Measurements from ENCODE around the gene WAC. TPM values are rescaled to one million over a fixed set of nuclear protein-coding genes. Genes with fewer than 3 reads are reported as not detected.

The WAC gene
- total RNA-seq, 1 donor from 2014 or later, result 125 TPM

- H3K9me3 Mint-ChIP-seq, result no peaks in the 10 kb centered on the region
- H3K27me3 Mint-ChIP-seq, result no peaks in the 10 kb centered on the region
- H3K36me3 Mint-ChIP-seq (ENCODE audit: low read depth), result peaks cover 36% of the 10 kb centered on the region
- no peak for DNase-seq
- no peak overlapping the region for H3K27ac Mint-ChIP-seq
- no peak overlapping the region for H3K4me3 Mint-ChIP-seq
- peaks cover 5% of the 10 kb centered on the region for H3K4me1 Mint-ChIP-seq
- intact Hi-C loops (cut with micrococcal nuclease), result loop anchor here (10.0 kb wide), 1 partner anchor 185 kb away; no protein-coding TSS in a partner anchor
Measured at GRCh38 chr10:28620251-28620650, 87.3 kb downstream of the WAC start.

DNA sequence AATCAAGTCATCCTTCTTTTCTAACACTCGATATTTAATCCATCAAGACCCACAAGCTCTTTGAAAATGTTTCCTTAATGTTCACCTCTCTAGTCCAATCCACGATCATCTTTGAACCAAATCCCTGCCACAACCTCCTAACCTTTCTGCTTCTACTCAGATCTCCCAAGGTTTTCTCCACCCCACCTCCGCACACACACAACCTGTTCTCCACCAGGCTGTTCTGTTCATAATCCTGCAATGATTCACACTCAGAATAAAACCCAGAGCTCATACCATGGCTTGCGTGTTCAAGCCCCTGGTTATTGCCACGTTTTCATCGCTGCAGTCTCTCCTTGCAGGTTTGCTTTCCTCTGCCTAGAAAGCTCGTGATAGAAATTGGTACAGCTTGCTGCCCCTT is 90.6 kb downstream of the WAC start:
- Mint-ChIP-seq H3K9me3 (no peaks in the 10 kb centered on the region), H3K36me3 (ENCODE audit: low read depth) (peaks cover 20% of the 10 kb centered on the region), H3K27me3 (peaks cover 11% of the 10 kb centered on the region), H3K4me1 (peaks cover 4% of the 10 kb centered on the region), H3K4me3 (no peak overlapping the region), H3K27ac (no peak overlapping the region)
- intact Hi-C loops (cut with micrococcal nuclease), result loop anchor here (10.0 kb wide), 1 partner anchor 189 kb away; no protein-coding TSS in a partner anchor
- DNase-seq, result peak; percentile 50

- Mint-ChIP-seq H3K27ac (no peak overlapping the region), H3K36me3 (ENCODE audit: low read depth) (peaks cover 16% of the 10 kb centered on the region), H3K4me3 (no peak overlapping the region), H3K27me3 (peaks cover 14% of the 10 kb centered on the region), H3K9me3 (no peaks in the 10 kb centered on the region), H3K4me1 (peaks cover 4% of the 10 kb centered on the region)
- intact Hi-C loops (cut with micrococcal nuclease), result loop anchor here (10.0 kb wide), 1 partner anchor 190 kb away; no protein-coding TSS in a partner anchor
- peak; percentile 55 for DNase-seq
Measured at GRCh38 chr10:28624351-28624750, 91.4 kb downstream of the WAC start.

DNA sequence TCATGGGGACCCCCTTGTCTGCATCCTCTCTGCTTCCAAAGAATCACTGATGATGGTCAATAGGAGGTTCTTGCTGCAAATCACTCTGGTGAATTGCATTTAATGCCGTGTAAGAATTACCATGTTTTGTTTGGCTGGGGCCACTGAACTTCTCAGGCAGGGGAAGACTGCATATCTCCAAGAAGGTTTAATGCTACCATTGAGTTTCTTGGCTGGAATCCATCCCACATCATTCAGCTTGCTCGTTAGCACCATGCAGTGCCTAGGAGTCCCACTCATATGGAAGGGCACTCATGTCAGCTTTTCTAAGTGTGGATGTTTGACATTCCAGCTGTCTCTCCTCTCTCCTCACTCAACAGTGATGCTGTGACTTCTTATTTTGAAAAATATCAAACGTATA is 94.2 kb downstream of the WAC start:
- intact Hi-C loops (cut with micrococcal nuclease), result loop anchor here (10.0 kb wide), 1 partner anchor 192 kb away; no protein-coding TSS in a partner anchor
- no peak for DNase-seq
- Mint-ChIP-seq H3K9me3 (no peaks in the 10 kb centered on the region), H3K27me3 (peaks cover 18% of the 10 kb centered on the region), H3K4me3 (no peak overlapping the region), H3K4me1 (peaks cover 2% of the 10 kb centered on the region), H3K36me3 (ENCODE audit: low read depth) (peaks cover 3% of the 10 kb centered on the region), H3K27ac (no peak overlapping the region)

DNA sequence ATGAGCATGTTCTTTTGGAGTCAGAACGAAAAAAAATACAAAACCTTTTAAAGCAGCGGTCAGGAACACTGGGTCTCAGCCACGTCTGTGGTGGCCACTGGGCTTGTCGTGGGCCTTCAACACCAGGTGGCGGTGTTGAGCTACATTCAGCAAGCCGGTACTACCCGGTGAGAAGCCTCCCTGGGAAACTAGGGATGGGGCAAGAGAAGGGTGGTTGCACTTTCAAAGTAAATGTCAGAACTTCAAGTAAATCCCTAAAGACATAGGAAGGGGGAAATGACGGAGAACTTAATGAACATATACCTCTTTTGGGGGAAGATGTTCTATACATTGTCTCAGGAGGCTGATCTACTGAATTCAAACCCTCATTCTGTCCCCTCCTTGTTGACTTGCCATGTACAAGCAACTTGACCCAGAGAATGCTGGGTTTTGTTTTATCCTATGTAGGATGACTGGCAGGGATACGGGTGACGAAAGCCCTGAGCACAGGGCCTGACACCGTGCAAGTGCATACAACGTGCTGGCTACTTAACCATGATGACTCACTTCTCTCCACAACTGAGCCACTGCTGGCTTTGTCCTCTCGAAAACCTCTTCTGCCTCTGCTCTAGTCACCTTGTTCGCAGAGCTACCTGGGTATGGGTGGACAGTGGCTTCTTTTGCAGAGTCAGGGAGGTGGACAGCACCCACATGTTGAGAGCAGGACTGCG is 95.4 kb downstream of the WAC start:
- DNase-seq, result peak; percentile 89
- Mint-ChIP-seq H3K9me3 (no peaks in the 10 kb centered on the region), H3K4me3 (no peak overlapping the region), H3K27ac (no peak overlapping the region), H3K27me3 (peaks cover 18% of the 10 kb centered on the region), H3K4me1 (peaks cover 2% of the 10 kb centered on the region), H3K36me3 (ENCODE audit: low read depth) (no peaks in the 10 kb centered on the region)
- intact Hi-C loops (cut with micrococcal nuclease), result loop anchor here (1.0 to 10.0 kb wide), 3 partner anchors 35 to 676 kb away; no protein-coding TSS in a partner anchor

DNA sequence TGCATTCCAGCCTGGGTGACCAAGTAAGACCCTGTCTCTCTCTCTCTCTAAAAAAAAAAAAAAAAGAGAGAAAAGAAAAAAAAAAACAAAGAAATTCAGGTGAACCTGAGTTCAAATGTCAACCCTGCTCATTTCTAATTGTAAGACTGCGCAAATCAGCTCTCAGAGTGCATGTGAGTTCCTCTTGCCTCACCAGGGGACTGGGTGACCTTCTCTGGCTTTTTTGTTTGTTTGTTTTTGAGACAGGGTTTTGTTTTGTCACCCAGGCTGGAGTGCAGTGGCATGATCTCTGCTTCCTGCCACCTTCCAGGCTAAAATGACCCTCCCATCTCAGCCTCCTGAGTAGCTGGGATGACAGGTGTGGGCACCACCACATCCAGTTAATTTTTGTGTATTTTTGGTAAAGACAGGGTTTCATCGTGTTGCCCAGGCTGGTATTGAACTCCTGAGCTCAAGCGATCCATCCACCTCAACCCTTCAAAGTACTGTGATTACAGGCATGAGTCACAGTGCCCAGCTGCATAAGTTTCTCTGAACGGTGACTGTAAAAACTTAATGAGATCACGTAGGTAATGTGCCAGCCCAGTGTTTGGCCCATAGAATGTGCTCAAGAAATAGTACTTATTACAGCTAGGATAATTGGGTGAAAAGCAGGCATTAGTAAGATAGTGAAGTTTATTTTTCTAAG is 99.1 kb downstream of the WAC start:
- H3K27me3 Mint-ChIP-seq, result peaks cover 9% of the 10 kb centered on the region
- H3K9me3 Mint-ChIP-seq, result no peaks in the 10 kb centered on the region
- H3K4me3 Mint-ChIP-seq, result no peak overlapping the region
- H3K4me1 Mint-ChIP-seq, result no peaks in the 10 kb centered on the region
- H3K27ac Mint-ChIP-seq, result no peak overlapping the region
- intact Hi-C loops (cut with micrococcal nuclease), result no loop called here
- no peaks in the 10 kb centered on the region for H3K36me3 Mint-ChIP-seq (ENCODE audit: low read depth)
- DNase-seq, result no peak

DNA sequence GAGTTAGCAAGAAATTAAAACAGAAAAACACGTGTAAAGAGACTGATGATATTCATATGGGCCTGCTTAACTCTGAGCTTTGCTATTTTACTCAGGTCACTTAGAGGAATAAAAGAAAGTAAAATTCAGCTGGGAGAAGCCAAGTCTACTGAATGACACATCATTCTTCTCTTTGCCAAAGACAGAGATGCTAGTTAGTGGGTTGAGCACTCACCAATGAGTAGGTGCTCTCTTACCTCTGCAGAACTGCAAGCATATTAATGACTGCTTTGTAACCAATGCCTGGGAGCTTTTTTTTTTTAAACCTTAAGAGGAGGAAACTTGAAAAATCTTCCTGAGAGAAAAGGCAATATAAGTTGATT is 99.6 kb downstream of the WAC start:
- Mint-ChIP-seq H3K27me3 (peaks cover 6% of the 10 kb centered on the region), H3K4me3 (no peak overlapping the region), H3K27ac (no peak overlapping the region), H3K4me1 (no peaks in the 10 kb centered on the region), H3K9me3 (no peaks in the 10 kb centered on the region), H3K36me3 (ENCODE audit: low read depth) (no peaks in the 10 kb centered on the region)
- DNase-seq, result no peak
- intact Hi-C loops (cut with micrococcal nuclease), result no loop called here

DNA sequence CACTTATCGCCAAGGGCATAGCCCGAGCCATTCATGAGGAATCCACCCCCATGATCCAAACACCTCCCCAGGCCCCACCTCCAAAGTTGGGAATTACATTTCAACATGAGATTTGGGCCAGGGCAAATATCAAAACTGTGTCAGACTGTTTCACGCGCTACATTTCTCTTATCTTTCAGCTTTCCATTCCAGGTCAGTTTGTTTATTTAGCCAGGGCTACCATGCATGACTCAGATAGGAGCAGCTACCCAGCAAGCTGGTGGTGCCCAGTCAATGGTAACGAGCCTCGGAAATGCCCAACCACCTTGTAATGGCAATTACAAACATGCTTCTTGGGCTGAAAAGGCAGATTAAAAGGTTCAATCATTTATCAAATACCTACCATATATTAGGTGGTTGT is 100.8 kb downstream of the WAC start:
- intact Hi-C loops (cut with micrococcal nuclease), result no loop called here
- H3K4me3 Mint-ChIP-seq, result no peak overlapping the region
- H3K27me3 Mint-ChIP-seq, result peaks cover 6% of the 10 kb centered on the region
- H3K4me1 Mint-ChIP-seq, result no peaks in the 10 kb centered on the region
- H3K27ac Mint-ChIP-seq, result no peak overlapping the region
- H3K9me3 Mint-ChIP-seq, result no peaks in the 10 kb centered on the region
- no peak for DNase-seq
- no peaks in the 10 kb centered on the region for H3K36me3 Mint-ChIP-seq (ENCODE audit: low read depth)

- DNase-seq, result no peak
- intact Hi-C loops (cut with micrococcal nuclease), result no loop called here
- no peaks in the 10 kb centered on the region for H3K4me1 Mint-ChIP-seq
- no peak overlapping the region for H3K27ac Mint-ChIP-seq
- no peak overlapping the region for H3K4me3 Mint-ChIP-seq
- no peaks in the 10 kb centered on the region for H3K9me3 Mint-ChIP-seq
- peaks cover 2% of the 10 kb centered on the region for H3K27me3 Mint-ChIP-seq
- H3K36me3 Mint-ChIP-seq (ENCODE audit: low read depth), result no peaks in the 10 kb centered on the region
Measured at GRCh38 chr10:28637346-28637745, 104.4 kb downstream of the WAC start.

- intact Hi-C loops (cut with micrococcal nuclease), result no loop called here
- no peak overlapping the region for H3K4me3 Mint-ChIP-seq
- no peaks in the 10 kb centered on the region for H3K4me1 Mint-ChIP-seq
- DNase-seq, result no peak
- no peaks in the 10 kb centered on the region for H3K9me3 Mint-ChIP-seq
- no peaks in the 10 kb centered on the region for H3K36me3 Mint-ChIP-seq (ENCODE audit: low read depth)
- H3K27me3 Mint-ChIP-seq, result peaks cover 2% of the 10 kb centered on the region
- H3K27ac Mint-ChIP-seq, result no peak overlapping the region
Measured at GRCh38 chr10:28638392-28638791, 105.5 kb downstream of the WAC start.

DNA sequence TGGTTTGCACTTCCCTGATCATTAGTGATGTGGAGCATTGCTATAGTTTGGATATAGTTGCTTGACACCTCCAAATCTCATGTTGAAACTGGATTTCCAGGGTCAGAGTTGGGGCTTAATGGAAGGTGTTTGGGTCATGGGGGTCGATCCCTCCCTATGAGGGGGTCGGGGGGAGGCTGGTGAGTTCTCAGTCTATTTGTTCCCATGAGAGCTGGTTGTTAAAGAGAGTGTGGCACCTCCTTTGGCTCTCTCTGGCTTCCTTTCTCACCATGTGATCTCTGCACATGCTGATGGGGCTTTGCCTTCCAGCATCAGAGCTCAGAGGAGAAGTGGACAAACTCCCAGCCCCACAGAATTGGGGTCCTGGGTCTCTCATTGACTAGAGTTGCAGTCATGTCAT is 107.6 kb downstream of the WAC start:
- no peaks in the 10 kb centered on the region for H3K4me1 Mint-ChIP-seq
- DNase-seq, result no peak
- H3K27ac Mint-ChIP-seq, result no peak overlapping the region
- intact Hi-C loops (cut with micrococcal nuclease), result no loop called here
- H3K27me3 Mint-ChIP-seq, result peaks cover 3% of the 10 kb centered on the region
- no peaks in the 10 kb centered on the region for H3K36me3 Mint-ChIP-seq (ENCODE audit: low read depth)
- H3K4me3 Mint-ChIP-seq, result no peak overlapping the region
- H3K9me3 Mint-ChIP-seq, result no peaks in the 10 kb centered on the region

GRCh38 chr10:28644647-28645046 is 111.7 kb downstream of the WAC start:
- Mint-ChIP-seq H3K27me3 (peaks cover 3% of the 10 kb centered on the region), H3K27ac (no peak overlapping the region), H3K4me3 (no peak overlapping the region), H3K4me1 (no peaks in the 10 kb centered on the region), H3K36me3 (ENCODE audit: low read depth) (no peaks in the 10 kb centered on the region), H3K9me3 (no peaks in the 10 kb centered on the region)
- intact Hi-C loops (cut with micrococcal nuclease), result no loop called here
- DNase-seq, result no peak

- Mint-ChIP-seq H3K4me1 (no peaks in the 10 kb centered on the region), H3K27ac (no peak overlapping the region), H3K27me3 (no peaks in the 10 kb centered on the region), H3K36me3 (ENCODE audit: low read depth) (no peaks in the 10 kb centered on the region), H3K4me3 (no peak overlapping the region), H3K9me3 (no peaks in the 10 kb centered on the region)
- intact Hi-C loops (cut with micrococcal nuclease), result no loop called here
- no peak for DNase-seq
Measured at GRCh38 chr10:28652106-28652505, 119.2 kb downstream of the WAC start.

DNA sequence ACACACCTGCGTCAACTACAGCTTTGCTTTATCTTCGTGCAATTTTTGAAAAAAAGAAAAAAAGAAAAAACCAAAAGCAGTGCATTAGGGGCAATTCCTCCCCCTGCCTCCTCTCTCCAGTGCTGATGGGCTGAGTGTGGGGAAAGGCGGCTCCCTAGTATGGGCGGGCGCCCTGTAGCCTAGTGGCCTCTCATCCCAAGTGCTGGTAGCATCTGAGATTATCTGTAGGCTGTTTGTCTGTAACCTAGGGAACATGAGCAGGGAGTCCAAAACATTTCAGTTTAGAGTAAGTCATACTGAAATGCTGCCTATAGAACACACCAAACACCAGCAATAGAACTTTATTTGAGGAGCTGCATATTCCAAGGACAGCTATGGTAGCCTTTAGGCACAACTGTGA is 119.8 kb downstream of the WAC start:
- Mint-ChIP-seq H3K9me3 (no peaks in the 10 kb centered on the region), H3K4me1 (no peaks in the 10 kb centered on the region), H3K36me3 (ENCODE audit: low read depth) (no peaks in the 10 kb centered on the region), H3K27me3 (no peaks in the 10 kb centered on the region), H3K4me3 (no peak overlapping the region), H3K27ac (no peak overlapping the region)
- no peak for DNase-seq
- intact Hi-C loops (cut with micrococcal nuclease), result no loop called here
